HepG2 (cell line): ENCODE data around the gene SNRPD1. TPM values are rescaled to one million over a fixed set of nuclear protein-coding genes. Genes with fewer than 3 reads are reported as not detected.

Experiments used
- CCAR2 ChIP-seq: fragments of 200-400 bp; formaldehyde crosslinking; optimal IDR thresholded peaks from 2 replicates; pipeline ENCODE3; 2018; ENCODE audit warnings: low read depth, mild to moderate bottlenecking, low read length, moderate library complexity
- ELF3 ChIP-seq: IDR thresholded peaks from 2 replicates; pipeline ENCODE4 v1.6.1; 2016; ENCODE audit warnings: missing genetic modification reagents, missing compliant biosample characterization
- HIVEP1 ChIP-seq: sonication (generic); formaldehyde crosslinking; IDR thresholded peaks from 2 replicates; pipeline ENCODE4 v1.4.0; 2020; ENCODE audit warnings: mild to moderate bottlenecking, missing genetic modification reagents
- HNRNPL ChIP-seq: fragments of 200-400 bp; formaldehyde crosslinking; IDR thresholded peaks from 2 replicates; pipeline ENCODE4 v1.6.1; 2017; ENCODE audit warnings: mild to moderate bottlenecking, low read depth, low read length
- KDM5A ChIP-seq: fragments of 200-600 bp; sonication (generic); IDR thresholded peaks from 2 replicates; pipeline ENCODE4 v1.7.0; 2018; ENCODE audit warnings: antibody characterized with exemption, mild to moderate bottlenecking, low read length, borderline replicate concordance
- MIXL1 ChIP-seq: IDR thresholded peaks from 2 replicates; pipeline ENCODE4 v1.6.1; 2016
- MXI1 ChIP-seq: IDR thresholded peaks from 3 replicates; pipeline ENCODE4 v1.6.1; 2012; ENCODE audit warnings: low read depth, low read length, inconsistent platforms, borderline replicate concordance
- SMARCE1 ChIP-seq: fragments of 450-650 bp; IDR thresholded peaks from 2 replicates; pipeline ENCODE4 v1.6.1; 2017; ENCODE audit warnings: borderline replicate concordance
- SNAPC4 ChIP-seq: sonication (generic); formaldehyde crosslinking; IDR thresholded peaks from 2 replicates; pipeline ENCODE4 v1.4.0; 2020; ENCODE audit warnings: mild to moderate bottlenecking, missing genetic modification reagents
- TAF1 ChIP-seq: sonication (generic); formaldehyde crosslinking; IDR thresholded peaks from 2 replicates; pipeline ENCODE4 v1.4.0; 2020; ENCODE audit warnings: missing genetic modification reagents
- THAP8 ChIP-seq: sonication (generic); formaldehyde crosslinking; IDR thresholded peaks from 2 replicates; pipeline ENCODE4 v1.5.1; 2020; ENCODE audit warnings: missing genetic modification reagents, mild to moderate bottlenecking, borderline replicate concordance
- TSC22D2 ChIP-seq: sonication (generic); formaldehyde crosslinking; IDR thresholded peaks from 2 replicates; pipeline ENCODE4 v1.5.1; 2020; ENCODE audit warnings: missing genetic modification reagents, mild to moderate bottlenecking, borderline replicate concordance
- ZBTB26 ChIP-seq: IDR thresholded peaks from 2 replicates; pipeline ENCODE4 v1.6.1; 2016; ENCODE audit warnings: missing compliant biosample characterization, missing genetic modification reagents, borderline replicate concordance
- ZNF17 ChIP-seq: sonication (generic); formaldehyde crosslinking; IDR thresholded peaks from 2 replicates; pipeline ENCODE4 v1.5.0; 2020; ENCODE audit warnings: mild to moderate bottlenecking, missing genetic modification reagents
- ZNF275 ChIP-seq: sonication (generic); formaldehyde crosslinking; IDR thresholded peaks from 2 replicates; pipeline ENCODE4 v1.8.0; 2022; ENCODE audit warnings: missing genetic modification reagents, mild to moderate bottlenecking, inconsistent platforms, borderline replicate concordance
- ZNF550 ChIP-seq: sonication (generic); formaldehyde crosslinking; IDR thresholded peaks from 2 replicates; pipeline ENCODE4 v1.4.0; 2020; ENCODE audit warnings: mild to moderate bottlenecking, missing genetic modification reagents, borderline replicate concordance
- ZNF598 ChIP-seq: sonication (generic); formaldehyde crosslinking; IDR thresholded peaks from 2 replicates; pipeline ENCODE4 v1.5.1; 2020; ENCODE audit warnings: mild to moderate bottlenecking, missing genetic modification reagents, borderline replicate concordance
- ZUFSP ChIP-seq: sonication (generic); formaldehyde crosslinking; IDR thresholded peaks from 2 replicates; pipeline ENCODE4 v1.9.0; 2021; ENCODE audit warnings: missing genetic modification reagents, mild to moderate bottlenecking, borderline replicate concordance
- polyA plus RNA-seq, 8 experiments: library from polyadenylated mRNA; depleted of rRNA in 3 of 8; stranded (reverse) in 7 of 8; unstranded in 1 of 8; fragments of >200 nt; fragmentation: Illumina TruSeq in 4 of 8; extraction: Trizol in 4 of 8; gene quantifications; 2 replicates each; pipeline versions ENCODE4 v1.2.1 to v1.2.3, GENCODE V29; 2011 to 2016; ENCODE audit warnings: low read depth in 4 of 8, missing spikeins in 1 of 8, mixed read lengths in 1 of 8; ENCODE audit not compliant: insufficient read depth in 1 of 8
- total RNA-seq, 5 experiments: library from RNA; depleted of rRNA; stranded (reverse); fragments of >200 nt; fragmentation: Illumina TruSeq; extraction: Trizol; gene quantifications; 2 replicates each; pipeline ENCODE4 v1.2.3, GENCODE V29; 2016; ENCODE audit warnings: low read depth in 1 of 5

The SNRPD1 gene
- total and polyA plus RNA-seq, 2 of the 13 experiments (the other 11 are each of a cell fraction or from before 2014, with no cell fraction given), result 22.7 to 275 TPM

GRCh38 chr18:21600526-21601410, 11.3 kb upstream of the SNRPD1 start, which contains the start of gene ESCO1 (continued):
- TF ChIP-seq MXI1 (peak; percentile 69; the same call in 1 of the 3 replicates), ELF3 (peak; percentile 79), ZNF550 (CRISPR knock-in tag) (no peak; the same call in 1 of the 2 replicates), ZBTB26 (peak; percentile 80; the same call in 1 of the 2 replicates), HIVEP1 (CRISPR knock-in tag) (peak; percentile 94), ZNF275 (peak; percentile 93), CCAR2 (no peak), SNAPC4 (CRISPR knock-in tag) (peak; percentile 95), ZUFSP (CRISPR knock-in tag) (no peak), THAP8 (CRISPR knock-in tag) (peak; percentile 50; the same call in 1 of the 2 replicates), ZNF17 (CRISPR knock-in tag) (0 out of 2 replicates have a peak, but pooled peaks have one; percentile 77), TAF1 (peak; percentile 97), SMARCE1 (no peak), KDM5A (no peak), ZNF598 (CRISPR knock-in tag) (peak; percentile 10; the same call in 1 of the 2 replicates), HNRNPL (no peak), TSC22D2 (CRISPR knock-in tag) (peak; percentile 80), MIXL1 (CRISPR knock-in tag) (peak; percentile 76; the same call in 1 of the 2 replicates)
